Measurements from ENCODE around the gene CTNND2. TPM values are rescaled to one million over a fixed set of nuclear protein-coding genes. Genes with fewer than 3 reads are reported as not detected.

CTNND2 gene
- total and polyA plus RNA-seq, 4 donors = 0.05 to 0.50 (median 0.27) TPM

DNA sequence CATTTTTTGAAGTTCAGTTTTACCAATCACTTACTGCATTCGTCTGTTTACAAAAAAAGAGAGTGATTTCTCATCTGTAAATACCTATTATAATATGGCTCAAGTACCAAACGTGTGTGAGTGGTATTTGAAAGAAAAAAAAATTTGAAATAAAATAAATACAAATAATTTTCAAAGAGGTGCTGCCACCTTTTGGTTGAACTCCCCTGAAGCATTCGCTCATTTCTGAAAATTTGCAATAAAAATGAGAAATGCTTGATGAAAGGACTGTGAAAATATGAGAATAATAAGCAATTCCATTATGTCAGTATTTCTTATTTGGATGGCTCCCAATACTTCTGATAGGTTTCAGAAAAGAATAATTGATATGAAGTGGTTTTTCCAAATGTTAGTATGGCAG, 409.9 kb downstream of the CTNND2 start:
- H3K4me1 ChIP-seq (ENCODE audit: control insufficient read depth in 4 of 4, insufficient read depth in 4 of 4, low read length in 3 of 4) = no peaks in the 10 kb centered on the region
- no peaks in the 10 kb centered on the region for H3K36me3 ChIP-seq (ENCODE audit: control insufficient read depth in 4 of 4, insufficient read depth in 3 of 4, low read depth in 1 of 4, low read length in 3 of 4)
- no peak for DNase-seq (ENCODE audit: low spot score)
- H3K9ac ChIP-seq (ENCODE audit: low read depth in 1 of 2, low read length in 2 of 2) = no peak overlapping the region
- no peak overlapping the region for H3K27ac ChIP-seq (ENCODE audit: low read depth in 1 of 2, low read length in 2 of 2)
- no peaks in the 10 kb centered on the region for H3K9me3 ChIP-seq (ENCODE audit: control insufficient read depth in 4 of 4, low read length in 3 of 4)
- no peaks in the 10 kb centered on the region for H3K27me3 ChIP-seq (ENCODE audit: control insufficient read depth in 4 of 4, insufficient read depth in 4 of 4, low read length in 3 of 4)
- no peak overlapping the region for H3K4me3 ChIP-seq (ENCODE audit: low read depth in 1 of 3, low read length in 3 of 3)
- WGBS = 22% methylated on average over 3 of the region's 3 CpGs
- TF ChIP-seq, protein P1, sequence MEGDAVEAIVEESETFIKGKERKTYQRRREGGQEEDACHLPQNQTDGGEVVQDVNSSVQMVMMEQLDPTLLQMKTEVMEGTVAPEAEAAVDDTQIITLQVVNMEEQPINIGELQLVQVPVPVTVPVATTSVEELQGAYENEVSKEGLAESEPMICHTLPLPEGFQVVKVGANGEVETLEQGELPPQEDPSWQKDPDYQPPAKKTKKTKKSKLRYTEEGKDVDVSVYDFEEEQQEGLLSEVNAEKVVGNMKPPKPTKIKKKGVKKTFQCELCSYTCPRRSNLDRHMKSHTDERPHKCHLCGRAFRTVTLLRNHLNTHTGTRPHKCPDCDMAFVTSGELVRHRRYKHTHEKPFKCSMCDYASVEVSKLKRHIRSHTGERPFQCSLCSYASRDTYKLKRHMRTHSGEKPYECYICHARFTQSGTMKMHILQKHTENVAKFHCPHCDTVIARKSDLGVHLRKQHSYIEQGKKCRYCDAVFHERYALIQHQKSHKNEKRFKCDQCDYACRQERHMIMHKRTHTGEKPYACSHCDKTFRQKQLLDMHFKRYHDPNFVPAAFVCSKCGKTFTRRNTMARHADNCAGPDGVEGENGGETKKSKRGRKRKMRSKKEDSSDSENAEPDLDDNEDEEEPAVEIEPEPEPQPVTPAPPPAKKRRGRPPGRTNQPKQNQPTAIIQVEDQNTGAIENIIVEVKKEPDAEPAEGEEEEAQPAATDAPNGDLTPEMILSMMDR (IDR thresholded peaks at IDR 0.05; ENCODE audit: low read depth, low read length, missing input control) = peak; percentile 39
- TF ChIP-seq RAD21 (IDR thresholded peaks at IDR 0.05) (peak; percentile 59 to 64), FOXA1 (IDR thresholded peaks at IDR 0.05) (no peak)

DNA sequence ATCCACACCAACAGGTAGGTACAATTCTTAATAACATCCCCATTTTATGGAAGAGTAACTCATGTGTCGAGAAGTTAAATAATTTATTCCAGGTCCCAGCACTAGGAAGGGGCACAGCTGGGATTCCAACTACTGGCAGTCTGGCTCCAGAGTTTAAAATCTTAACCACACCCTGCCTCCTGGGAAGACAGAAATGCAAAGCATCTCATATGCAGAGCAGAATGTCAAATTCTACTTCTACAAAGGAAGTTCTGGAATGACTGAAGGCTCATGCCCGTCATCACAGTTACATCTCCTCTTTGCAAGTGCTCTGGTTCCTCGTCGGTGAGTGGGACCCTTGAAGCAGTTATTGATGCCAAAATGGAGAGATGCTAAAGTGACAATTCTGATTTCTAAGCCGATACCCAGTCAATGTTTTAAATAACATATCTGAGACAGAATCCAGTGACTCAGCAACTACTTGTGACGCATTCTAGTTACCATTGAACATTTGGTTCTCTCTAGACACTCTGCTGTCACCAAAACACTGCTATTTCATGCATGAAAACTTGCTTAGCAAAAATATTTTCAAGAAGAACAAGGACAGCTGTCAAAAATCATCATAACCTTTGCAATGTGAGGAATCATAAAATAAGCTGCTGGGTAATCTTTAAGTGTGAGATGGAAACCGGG, 412.7 kb downstream of the CTNND2 start:
- Histone ChIP-seq H3K36me3 (ENCODE audit: control insufficient read depth in 4 of 4, insufficient read depth in 3 of 4, low read depth in 1 of 4, low read length in 3 of 4) (no peaks in the 10 kb centered on the region), H3K27me3 (ENCODE audit: control insufficient read depth in 4 of 4, insufficient read depth in 4 of 4, low read length in 3 of 4) (peaks cover 0 to 2% (median 0%) of the 10 kb centered on the region in 4 donors), H3K27ac (ENCODE audit: low read depth in 1 of 2, low read length in 2 of 2) (no peak overlapping the region), H3K4me3 (ENCODE audit: low read depth in 1 of 3, low read length in 3 of 3) (no peak overlapping the region), H3K9ac (ENCODE audit: low read depth in 1 of 2, low read length in 2 of 2) (no peak overlapping the region), H3K4me1 (ENCODE audit: control insufficient read depth in 4 of 4, insufficient read depth in 4 of 4, low read length in 3 of 4) (no peaks in the 10 kb centered on the region), H3K9me3 (ENCODE audit: control insufficient read depth in 4 of 4, low read length in 3 of 4) (no peaks in the 10 kb centered on the region)
- 81% methylated on average over 7 of the region's 7 CpGs for WGBS
- no peak for DNase-seq (ENCODE audit: low spot score)
- TF ChIP-seq TAF1 (conservative IDR thresholded peaks at IDR 0.05) = no peak
- no peak for TF ChIP-seq JUND (IDR thresholded peaks at IDR 0.05)
- TF ChIP-seq, protein P2, sequence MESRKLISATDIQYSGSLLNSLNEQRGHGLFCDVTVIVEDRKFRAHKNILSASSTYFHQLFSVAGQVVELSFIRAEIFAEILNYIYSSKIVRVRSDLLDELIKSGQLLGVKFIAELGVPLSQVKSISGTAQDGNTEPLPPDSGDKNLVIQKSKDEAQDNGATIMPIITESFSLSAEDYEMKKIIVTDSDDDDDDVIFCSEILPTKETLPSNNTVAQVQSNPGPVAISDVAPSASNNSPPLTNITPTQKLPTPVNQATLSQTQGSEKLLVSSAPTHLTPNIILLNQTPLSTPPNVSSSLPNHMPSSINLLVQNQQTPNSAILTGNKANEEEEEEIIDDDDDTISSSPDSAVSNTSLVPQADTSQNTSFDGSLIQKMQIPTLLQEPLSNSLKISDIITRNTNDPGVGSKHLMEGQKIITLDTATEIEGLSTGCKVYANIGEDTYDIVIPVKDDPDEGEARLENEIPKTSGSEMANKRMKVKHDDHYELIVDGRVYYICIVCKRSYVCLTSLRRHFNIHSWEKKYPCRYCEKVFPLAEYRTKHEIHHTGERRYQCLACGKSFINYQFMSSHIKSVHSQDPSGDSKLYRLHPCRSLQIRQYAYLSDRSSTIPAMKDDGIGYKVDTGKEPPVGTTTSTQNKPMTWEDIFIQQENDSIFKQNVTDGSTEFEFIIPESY (IDR thresholded peaks at IDR 0.05) = no peak
- TF ChIP-seq FOXA1 (IDR thresholded peaks at IDR 0.05) = no peak
- no peak for TF ChIP-seq EGR1 (IDR thresholded peaks at IDR 0.05; ENCODE audit: low read depth in 2 of 2)
- TF ChIP-seq, protein P3, sequence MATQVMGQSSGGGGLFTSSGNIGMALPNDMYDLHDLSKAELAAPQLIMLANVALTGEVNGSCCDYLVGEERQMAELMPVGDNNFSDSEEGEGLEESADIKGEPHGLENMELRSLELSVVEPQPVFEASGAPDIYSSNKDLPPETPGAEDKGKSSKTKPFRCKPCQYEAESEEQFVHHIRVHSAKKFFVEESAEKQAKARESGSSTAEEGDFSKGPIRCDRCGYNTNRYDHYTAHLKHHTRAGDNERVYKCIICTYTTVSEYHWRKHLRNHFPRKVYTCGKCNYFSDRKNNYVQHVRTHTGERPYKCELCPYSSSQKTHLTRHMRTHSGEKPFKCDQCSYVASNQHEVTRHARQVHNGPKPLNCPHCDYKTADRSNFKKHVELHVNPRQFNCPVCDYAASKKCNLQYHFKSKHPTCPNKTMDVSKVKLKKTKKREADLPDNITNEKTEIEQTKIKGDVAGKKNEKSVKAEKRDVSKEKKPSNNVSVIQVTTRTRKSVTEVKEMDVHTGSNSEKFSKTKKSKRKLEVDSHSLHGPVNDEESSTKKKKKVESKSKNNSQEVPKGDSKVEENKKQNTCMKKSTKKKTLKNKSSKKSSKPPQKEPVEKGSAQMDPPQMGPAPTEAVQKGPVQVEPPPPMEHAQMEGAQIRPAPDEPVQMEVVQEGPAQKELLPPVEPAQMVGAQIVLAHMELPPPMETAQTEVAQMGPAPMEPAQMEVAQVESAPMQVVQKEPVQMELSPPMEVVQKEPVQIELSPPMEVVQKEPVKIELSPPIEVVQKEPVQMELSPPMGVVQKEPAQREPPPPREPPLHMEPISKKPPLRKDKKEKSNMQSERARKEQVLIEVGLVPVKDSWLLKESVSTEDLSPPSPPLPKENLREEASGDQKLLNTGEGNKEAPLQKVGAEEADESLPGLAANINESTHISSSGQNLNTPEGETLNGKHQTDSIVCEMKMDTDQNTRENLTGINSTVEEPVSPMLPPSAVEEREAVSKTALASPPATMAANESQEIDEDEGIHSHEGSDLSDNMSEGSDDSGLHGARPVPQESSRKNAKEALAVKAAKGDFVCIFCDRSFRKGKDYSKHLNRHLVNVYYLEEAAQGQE (IDR thresholded peaks at IDR 0.05) = no peak
- TF ChIP-seq RXRA (IDR thresholded peaks at IDR 0.05) = no peak
- no peak for TF ChIP-seq NR2F2 (IDR thresholded peaks at IDR 0.05)
- TF ChIP-seq GABPA (IDR thresholded peaks at IDR 0.05 in 1 of 2, conservative IDR thresholded peaks at IDR 0.05 in 1 of 2) = no peak
- TF ChIP-seq, protein P4, sequence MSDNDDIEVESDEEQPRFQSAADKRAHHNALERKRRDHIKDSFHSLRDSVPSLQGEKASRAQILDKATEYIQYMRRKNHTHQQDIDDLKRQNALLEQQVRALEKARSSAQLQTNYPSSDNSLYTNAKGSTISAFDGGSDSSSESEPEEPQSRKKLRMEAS (IDR thresholded peaks at IDR 0.05) = no peak
- no peak for TF ChIP-seq RAD21 (IDR thresholded peaks at IDR 0.05)
- TF ChIP-seq, protein P1 (IDR thresholded peaks at IDR 0.05; ENCODE audit: low read depth, low read length, missing input control) = no peak
- no peak for TF ChIP-seq HNF4A (conservative IDR thresholded peaks at IDR 0.05)
- TF ChIP-seq SP1 (IDR thresholded peaks at IDR 0.05) = no peak
- TF ChIP-seq YY1 (IDR thresholded peaks at IDR 0.05) = no peak
- TF ChIP-seq, protein P5, sequence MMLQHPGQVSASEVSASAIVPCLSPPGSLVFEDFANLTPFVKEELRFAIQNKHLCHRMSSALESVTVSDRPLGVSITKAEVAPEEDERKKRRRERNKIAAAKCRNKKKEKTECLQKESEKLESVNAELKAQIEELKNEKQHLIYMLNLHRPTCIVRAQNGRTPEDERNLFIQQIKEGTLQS (IDR thresholded peaks at IDR 0.05) = no peak
- no peak for TF ChIP-seq FOXA2 (IDR thresholded peaks at IDR 0.05)
- TF ChIP-seq HNF4G (IDR thresholded peaks at IDR 0.05) = no peak
